ENCODE measurements around the gene MRPS30.

MRPS30 gene

DNA sequence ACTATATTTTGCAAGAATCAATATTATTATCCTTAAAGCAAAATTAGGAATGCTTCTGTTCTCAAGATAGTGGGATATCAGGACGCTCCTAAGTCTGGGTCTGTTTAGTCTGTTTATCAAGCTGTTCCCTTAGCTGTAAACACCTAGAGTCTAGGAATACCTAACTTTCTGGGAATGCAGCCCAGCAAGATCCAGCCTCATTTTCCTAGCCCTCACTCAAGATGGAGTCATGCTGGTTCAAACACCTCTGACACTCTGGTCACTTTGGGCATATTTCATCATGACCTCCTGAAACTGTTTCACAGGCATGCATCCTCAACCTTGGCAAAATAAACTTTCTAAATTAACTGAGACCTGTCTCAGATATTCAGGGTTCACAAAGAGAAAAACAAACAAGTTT lies 14.4 kb upstream of the MRPS30 start:
- H2AFZ ChIP-seq (ENCODE audit: low read depth): no peak overlapping the region
- H3K27me3 ChIP-seq (ENCODE audit: insufficient read depth, low read depth): no peaks in the 10 kb centered on the region
- H3K4me3 ChIP-seq (IDR thresholded peaks at IDR 0.05; ENCODE audit: insufficient read depth, low read depth, low read length): no peak overlapping the region
- H3K27ac ChIP-seq: no peak overlapping the region
- H3K79me2 ChIP-seq (ENCODE audit: insufficient read depth, low read depth): no peaks in the 10 kb centered on the region
- no peak overlapping the region for H3K9ac ChIP-seq
- TF ChIP-seq, protein P1, sequence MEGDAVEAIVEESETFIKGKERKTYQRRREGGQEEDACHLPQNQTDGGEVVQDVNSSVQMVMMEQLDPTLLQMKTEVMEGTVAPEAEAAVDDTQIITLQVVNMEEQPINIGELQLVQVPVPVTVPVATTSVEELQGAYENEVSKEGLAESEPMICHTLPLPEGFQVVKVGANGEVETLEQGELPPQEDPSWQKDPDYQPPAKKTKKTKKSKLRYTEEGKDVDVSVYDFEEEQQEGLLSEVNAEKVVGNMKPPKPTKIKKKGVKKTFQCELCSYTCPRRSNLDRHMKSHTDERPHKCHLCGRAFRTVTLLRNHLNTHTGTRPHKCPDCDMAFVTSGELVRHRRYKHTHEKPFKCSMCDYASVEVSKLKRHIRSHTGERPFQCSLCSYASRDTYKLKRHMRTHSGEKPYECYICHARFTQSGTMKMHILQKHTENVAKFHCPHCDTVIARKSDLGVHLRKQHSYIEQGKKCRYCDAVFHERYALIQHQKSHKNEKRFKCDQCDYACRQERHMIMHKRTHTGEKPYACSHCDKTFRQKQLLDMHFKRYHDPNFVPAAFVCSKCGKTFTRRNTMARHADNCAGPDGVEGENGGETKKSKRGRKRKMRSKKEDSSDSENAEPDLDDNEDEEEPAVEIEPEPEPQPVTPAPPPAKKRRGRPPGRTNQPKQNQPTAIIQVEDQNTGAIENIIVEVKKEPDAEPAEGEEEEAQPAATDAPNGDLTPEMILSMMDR (conservative IDR thresholded peaks at IDR 0.05; ENCODE audit: low read depth, low read length): no peak
- no peaks in the 10 kb centered on the region for H4K20me1 ChIP-seq (ENCODE audit: insufficient read depth)
- H3K36me3 ChIP-seq (ENCODE audit: insufficient read depth): no peaks in the 10 kb centered on the region
- no peak overlapping the region for H3K4me2 ChIP-seq
- H3K4me1 ChIP-seq (ENCODE audit: low read depth, poor library complexity, severe bottlenecking): no peaks in the 10 kb centered on the region

DNA sequence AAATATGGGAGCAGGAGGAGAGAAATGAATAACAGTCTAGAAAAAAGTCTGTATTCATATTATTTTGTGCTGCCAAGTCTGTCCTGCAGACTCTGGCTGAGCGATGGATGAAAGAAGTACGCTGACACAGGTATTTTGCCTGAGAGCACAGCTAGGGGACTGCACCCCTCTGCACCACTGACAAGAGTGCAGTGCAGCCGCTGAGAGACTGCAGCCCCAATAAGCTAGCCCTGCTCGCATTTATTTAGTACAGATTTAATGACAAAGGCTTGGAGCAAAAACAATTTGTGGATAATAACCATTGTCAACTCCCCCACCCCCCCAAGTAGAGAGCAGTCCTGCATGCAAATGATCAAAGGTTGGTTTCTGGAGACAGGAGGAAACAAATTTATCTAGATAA lies 13.3 kb upstream of the MRPS30 start:
- Histone ChIP-seq H3K4me1 (ENCODE audit: low read depth, poor library complexity, severe bottlenecking) (no peaks in the 10 kb centered on the region), H3K27me3 (ENCODE audit: insufficient read depth, low read depth) (no peaks in the 10 kb centered on the region), H3K4me2 (no peak overlapping the region), H3K4me3 (IDR thresholded peaks at IDR 0.05; ENCODE audit: insufficient read depth, low read depth, low read length) (no peak overlapping the region), H3K79me2 (ENCODE audit: insufficient read depth, low read depth) (no peaks in the 10 kb centered on the region), H3K9ac (no peak overlapping the region), H2AFZ (ENCODE audit: low read depth) (no peak overlapping the region), H3K36me3 (ENCODE audit: insufficient read depth) (no peaks in the 10 kb centered on the region), H4K20me1 (ENCODE audit: insufficient read depth) (no peaks in the 10 kb centered on the region), H3K27ac (no peak overlapping the region)
- TF ChIP-seq, protein P1 (conservative IDR thresholded peaks at IDR 0.05; ENCODE audit: low read depth, low read length): no peak

DNA sequence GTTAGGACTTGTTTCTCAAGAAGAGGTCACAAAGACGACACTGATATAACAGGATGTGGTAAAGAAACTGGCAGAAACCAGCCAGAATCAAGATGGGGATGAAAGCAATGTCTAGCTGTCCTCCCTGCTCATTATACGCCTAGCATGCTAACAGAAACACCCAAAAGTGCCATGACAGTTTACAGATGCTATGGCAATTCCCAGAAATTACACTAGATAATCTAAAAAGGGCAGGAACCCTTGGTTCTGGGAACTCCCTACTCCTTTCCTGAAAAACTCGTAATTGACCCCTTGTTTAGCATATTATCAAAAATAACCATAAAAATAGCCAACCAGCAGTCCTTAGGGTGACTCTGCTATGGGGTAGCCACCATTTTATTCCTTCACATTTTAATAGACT lies 10.9 kb upstream of the MRPS30 start:
- no peak overlapping the region for H3K27ac ChIP-seq
- TF ChIP-seq, protein P1 (conservative IDR thresholded peaks at IDR 0.05; ENCODE audit: low read depth, low read length): no peak

DNA sequence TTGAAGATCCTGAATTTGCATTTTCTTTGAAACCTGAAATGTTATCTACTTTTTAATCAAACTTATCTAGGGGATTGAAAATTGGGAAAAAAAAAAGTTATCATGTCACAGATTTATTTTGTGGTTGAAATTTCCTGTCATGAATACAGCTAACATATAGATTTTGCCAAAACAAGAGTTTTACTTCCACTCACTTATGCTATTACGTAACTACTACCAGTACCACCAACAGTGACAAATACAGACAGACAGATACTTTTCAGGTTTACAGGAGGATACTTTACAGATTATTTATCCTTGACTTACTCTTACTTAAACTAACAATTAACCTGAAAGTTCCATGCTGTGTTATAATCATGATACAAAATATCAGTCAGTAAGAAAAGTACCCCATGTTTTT lies 6.8 kb upstream of the MRPS30 start:
- Histone ChIP-seq H3K79me2 (ENCODE audit: insufficient read depth, low read depth) (no peaks in the 10 kb centered on the region), H3K4me3 (IDR thresholded peaks at IDR 0.05; ENCODE audit: insufficient read depth, low read depth, low read length) (no peak overlapping the region), H2AFZ (ENCODE audit: low read depth) (no peak overlapping the region), H3K4me1 (ENCODE audit: low read depth, poor library complexity, severe bottlenecking) (no peaks in the 10 kb centered on the region), H4K20me1 (ENCODE audit: insufficient read depth) (no peaks in the 10 kb centered on the region), H3K27me3 (ENCODE audit: insufficient read depth, low read depth) (no peaks in the 10 kb centered on the region), H3K9ac (no peak overlapping the region), H3K27ac (no peak overlapping the region), H3K36me3 (ENCODE audit: insufficient read depth) (no peaks in the 10 kb centered on the region), H3K4me2 (no peak overlapping the region)
- TF ChIP-seq, protein P1 (conservative IDR thresholded peaks at IDR 0.05; ENCODE audit: low read depth, low read length): no peak

More for the DNA sequence above, 10.9 kb upstream of the MRPS30 start:
- Histone ChIP-seq H3K4me3 (IDR thresholded peaks at IDR 0.05; ENCODE audit: insufficient read depth, low read depth, low read length) (no peak overlapping the region), H3K36me3 (ENCODE audit: insufficient read depth) (no peaks in the 10 kb centered on the region), H2AFZ (ENCODE audit: low read depth) (no peak overlapping the region), H3K79me2 (ENCODE audit: insufficient read depth, low read depth) (no peaks in the 10 kb centered on the region), H3K9ac (no peak overlapping the region), H3K27me3 (ENCODE audit: insufficient read depth, low read depth) (no peaks in the 10 kb centered on the region), H3K4me1 (ENCODE audit: low read depth, poor library complexity, severe bottlenecking) (no peaks in the 10 kb centered on the region), H4K20me1 (ENCODE audit: insufficient read depth) (no peaks in the 10 kb centered on the region), H3K4me2 (no peak overlapping the region)
